MV-4-11 (cell line): ENCODE data around the gene CDH20.

ENCODE experiments used
- DNase-seq: peaks from one replicate; lab custom pipeline; 2025; lab: John Stamatoyannopoulos, UW

The CDH20 gene

DNA sequence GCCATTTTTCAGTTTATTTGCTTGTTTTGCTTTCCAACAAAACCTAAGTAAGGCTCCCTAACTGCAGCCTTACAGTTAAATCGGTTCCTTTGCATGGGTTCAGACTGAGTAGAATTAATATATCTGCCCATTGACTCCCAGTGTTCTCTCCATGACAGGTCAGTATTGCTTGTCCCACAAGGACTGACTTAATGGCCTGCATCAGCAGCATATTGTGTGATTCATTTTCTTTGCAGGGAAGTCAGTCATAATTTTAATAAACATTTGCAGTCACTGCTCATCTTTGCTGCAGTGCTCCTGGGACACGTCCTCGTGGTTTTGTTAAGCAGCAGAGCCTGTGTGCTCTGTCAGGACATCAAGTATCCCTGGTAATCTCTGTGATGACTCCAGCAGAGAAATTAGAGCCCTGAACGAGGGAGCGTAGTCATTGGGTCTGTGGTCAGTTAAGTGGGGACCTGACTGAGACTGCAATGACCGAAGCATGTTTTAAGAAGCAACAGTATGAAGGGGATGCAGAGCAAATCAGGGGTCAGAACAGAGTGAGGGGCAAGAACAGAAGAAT, 93.3 kb downstream of the CDH20 start:
- no peak for DNase-seq

DNA sequence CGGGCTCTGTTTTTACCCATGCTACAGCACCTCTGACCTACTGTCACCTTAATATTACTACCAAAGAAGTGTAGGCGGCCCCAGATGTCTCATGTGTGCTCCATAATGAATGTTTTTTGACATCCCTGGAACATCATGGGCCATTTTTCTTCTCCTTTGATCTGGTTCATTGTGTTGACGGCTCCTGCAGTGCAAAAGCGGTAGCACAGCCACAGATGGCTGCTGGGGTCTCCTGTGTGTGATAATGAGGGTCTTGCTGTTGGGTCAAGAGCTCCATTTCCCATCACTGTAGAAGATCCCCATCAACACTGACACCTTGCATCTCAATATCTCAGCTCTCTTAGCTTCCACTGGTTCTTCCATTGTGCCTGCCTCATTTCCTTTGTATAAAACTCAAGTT, 95.0 kb downstream of the CDH20 start:
- DNase-seq: no peak

- no peak for DNase-seq
Measured at GRCh38 chr18:61432590-61432989, 99.4 kb downstream of the CDH20 start.

DNA sequence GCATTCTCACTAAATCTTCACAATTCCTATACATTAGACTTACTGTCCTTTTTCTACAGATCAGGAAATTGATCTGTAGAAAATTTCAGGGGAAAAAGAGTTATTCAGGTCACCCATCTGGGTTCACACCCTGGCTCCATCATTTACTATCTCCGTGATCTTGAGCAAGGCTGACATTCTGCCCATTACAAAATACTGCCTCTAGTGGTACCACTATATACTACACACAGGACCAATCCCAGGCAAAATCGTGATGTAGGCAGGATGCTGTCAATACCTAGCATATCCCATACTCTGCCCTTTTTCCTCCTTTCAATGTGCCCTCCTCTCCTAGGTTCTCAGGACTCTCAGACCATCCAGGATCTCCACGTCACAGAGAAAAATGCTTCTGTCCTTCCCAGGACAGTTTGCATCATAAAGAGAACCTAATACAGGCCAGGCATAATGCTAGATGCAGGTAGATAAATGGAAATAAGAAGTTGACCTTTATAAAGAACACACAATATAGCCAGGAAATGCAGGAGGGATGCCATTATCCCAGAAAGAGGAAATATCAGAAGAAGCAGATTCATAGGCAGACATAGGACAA, 101.9 kb downstream of the CDH20 start:
- DNase-seq: peak; percentile 3

DNA sequence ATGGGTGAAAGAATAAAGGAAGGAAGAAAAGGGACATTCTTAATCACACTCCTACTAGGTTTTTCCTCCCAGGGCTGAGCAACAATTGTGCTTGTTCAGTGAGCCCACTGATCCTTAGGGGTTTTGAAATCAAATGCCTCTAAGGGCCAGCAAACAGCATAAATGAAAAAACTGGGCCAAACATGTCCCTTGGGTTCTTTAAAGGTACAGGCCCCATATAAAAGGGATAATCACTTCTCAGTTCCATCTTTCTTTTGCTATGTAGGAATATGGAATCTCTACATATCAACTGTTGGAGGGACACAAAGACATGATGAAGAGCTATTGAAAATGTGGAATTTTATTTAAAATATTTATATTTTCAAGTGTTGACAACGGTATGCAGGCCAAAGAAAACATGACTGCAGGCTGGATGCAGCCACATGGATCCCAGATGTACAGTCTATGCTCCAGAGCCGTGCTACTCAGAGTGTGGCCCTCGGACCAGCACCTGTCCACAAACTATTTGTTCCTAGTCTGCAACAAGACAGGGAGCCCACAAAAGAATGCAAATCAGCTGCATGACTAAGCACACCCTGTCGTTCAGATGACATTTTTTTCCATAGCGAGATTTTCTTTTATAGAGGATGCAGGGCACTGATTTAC, 110.0 kb downstream of the CDH20 start:
- DNase-seq: no peak

DNA sequence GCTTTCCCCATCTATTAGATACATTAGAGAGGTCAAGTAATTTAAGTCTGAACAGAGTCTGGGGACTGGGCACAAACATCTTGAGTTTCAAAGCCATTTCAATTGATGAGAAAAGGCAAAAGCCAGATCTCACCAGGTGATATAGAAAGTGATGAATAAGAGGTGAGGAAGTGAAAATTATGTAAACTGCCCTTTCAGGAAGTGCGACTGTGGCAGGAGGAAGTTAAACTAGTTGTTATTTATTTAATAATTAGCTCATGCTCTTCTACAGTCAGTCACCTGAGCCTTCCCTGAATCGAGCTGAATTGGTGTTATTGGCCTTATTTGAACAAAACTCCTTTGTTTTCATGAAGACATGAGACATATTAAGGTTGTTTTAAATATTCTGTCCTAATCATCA, 115.1 kb downstream of the CDH20 start:
- no peak for DNase-seq

- DNase-seq: no peak
Measured at GRCh38 chr18:61459896-61460648, 126.8 kb downstream of the CDH20 start.

DNA sequence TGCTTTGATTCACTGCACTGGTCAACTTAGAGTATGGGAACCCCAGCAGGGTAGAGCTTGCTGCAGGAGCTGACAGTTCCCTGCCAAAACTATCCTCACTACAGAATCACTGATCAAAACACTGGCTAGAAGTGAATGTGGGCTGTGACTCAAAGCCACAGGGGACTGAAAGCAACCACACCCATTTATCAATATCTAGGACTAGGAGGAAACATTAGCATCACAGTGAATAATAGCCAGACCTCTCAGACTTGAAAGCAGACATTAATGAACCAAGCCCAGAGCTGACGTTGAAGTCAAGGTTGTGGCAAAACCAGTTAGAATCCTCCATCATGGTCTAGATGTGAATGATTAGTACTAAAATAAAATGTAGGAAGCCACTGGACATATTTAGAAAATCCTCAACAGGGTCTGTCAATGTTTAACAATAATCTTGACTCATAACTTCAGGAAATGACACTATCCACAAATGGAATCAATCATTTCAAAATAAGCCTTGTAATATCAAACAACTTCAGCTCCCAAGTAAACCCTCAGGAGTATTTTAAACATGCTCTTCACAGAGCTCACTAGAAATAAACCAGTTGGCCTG, 131.4 kb downstream of the CDH20 start:
- no peak for DNase-seq

DNA sequence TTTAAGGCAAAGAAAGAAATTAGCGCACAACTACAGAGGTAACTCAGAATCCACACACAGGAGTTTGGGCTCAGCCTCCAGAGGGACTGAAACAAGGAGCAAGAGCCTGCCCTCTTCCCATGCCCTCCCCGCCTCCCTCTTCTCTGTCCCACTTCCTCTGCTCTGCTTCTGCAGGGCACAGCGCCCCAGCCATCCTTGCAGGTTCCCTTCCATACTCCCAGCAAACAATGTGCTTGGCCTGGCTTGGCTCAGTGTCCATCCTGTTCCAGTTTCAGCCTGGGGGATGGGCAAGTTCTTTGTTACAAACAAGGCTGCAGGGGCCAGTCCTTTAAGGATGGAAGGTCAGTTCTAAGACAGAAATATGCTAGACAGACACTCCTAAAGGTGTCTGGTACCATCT, 133.5 kb downstream of the CDH20 start:
- no peak for DNase-seq

GRCh38 chr18:61470031-61470674, 136.9 kb downstream of the CDH20 start:
- DNase-seq: no peak

GRCh38 chr18:61471541-61471940, 138.3 kb downstream of the CDH20 start:
- no peak for DNase-seq

GRCh38 chr18:61471942-61472341, 138.7 kb downstream of the CDH20 start:
- no peak for DNase-seq

GRCh38 chr18:61474341-61474740, 141.1 kb downstream of the CDH20 start:
- no peak for DNase-seq

- no peak for DNase-seq
Measured at GRCh38 chr18:61474918-61475317, 141.7 kb downstream of the CDH20 start.

- no peak for DNase-seq
Measured at GRCh38 chr18:61475931-61476330, 142.7 kb downstream of the CDH20 start.

- no peak for DNase-seq
Measured at GRCh38 chr18:61489334-61489733, 156.1 kb downstream of the CDH20 start.

- DNase-seq: no peak
Measured at GRCh38 chr18:61496374-61496773, 163.1 kb downstream of the CDH20 start.

- DNase-seq: no peak
Measured at GRCh38 chr18:61497422-61497821, 164.2 kb downstream of the CDH20 start.

DNA sequence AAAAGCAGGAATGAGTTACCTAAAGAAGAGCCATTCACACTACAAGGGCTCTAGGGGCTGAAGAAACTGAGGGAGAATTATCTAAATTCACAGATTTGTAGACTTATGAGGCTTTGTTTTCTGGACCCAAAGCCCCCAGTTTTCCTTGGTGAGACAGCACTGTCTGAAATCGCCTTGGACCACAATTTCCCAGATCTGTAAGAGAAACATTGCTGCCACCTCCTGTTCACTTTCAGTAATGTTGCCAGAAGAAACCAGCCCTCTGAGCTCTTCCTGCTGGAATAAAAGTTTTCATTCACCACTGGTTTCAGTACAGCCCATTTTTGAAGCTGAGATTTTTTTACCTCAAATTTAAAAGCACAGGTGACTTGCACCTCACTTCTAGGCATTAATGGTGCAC, 169.2 kb downstream of the CDH20 start:
- no peak for DNase-seq

DNA sequence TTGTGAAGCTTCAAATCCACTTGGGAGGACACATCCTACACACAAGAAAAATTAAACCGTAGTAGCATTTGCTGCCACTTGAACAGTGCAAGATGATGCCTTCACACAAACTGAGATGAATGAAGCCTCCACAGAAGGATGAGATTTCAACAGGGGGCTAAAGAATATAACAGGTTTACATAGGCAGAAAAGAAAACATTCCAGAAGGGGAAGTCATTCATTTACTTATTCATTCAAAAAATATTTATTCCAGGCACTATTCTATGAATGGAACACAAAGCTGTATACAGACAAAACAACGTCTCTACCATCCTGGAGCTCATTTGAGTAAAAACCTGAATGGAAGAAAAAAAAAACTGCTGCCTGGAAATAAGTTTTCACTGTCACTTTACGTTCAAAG, 170.5 kb downstream of the CDH20 start:
- no peak for DNase-seq

- DNase-seq: no peak
Measured at GRCh38 chr18:61528961-61529360, 195.7 kb downstream of the CDH20 start.

DNA sequence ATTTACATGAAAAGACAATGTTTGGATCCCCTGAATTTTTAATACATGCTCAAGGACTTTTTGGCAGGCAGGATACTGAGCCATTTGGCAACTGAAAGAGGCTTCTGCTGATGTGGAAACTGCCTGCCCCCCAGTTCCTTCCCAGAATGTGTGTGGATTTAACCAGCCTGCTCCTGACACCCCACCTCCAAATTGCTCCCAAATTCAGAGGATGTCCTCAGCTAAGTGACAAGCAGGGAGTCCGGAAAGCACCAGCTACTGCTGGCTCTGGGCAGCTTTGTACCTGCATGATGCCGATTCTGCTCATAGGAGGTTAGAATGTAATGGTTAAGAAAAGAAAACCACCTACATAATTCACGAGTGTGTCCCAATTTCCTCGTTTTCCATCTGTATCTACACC, 197.5 kb downstream of the CDH20 start:
- no peak for DNase-seq
